Measurements from ENCODE around the gene NDUFAF5.

- TF ChIP-seq CTCF (conservative IDR thresholded peaks at IDR 0.05) (no peak), EZH2 (IDR thresholded peaks at IDR 0.05; ENCODE audit: low read depth) (no peak)
Observed at GRCh38 chr20:13821876-13822275, 37.0 kb downstream of the NDUFAF5 start.

Data from PC-9 (cell line).